PC-9 (cell line): Measurements from ENCODE around the gene RABGGTA. TPM values are rescaled to one million over a fixed set of nuclear protein-coding genes. Genes with fewer than 3 reads are reported as not detected.

Experiments used
- BruUV-seq: library from RNA; stranded (reverse); fragments of 400-500 nt; replicated peaks from 2 replicates; lab custom pipeline; 2021; lab: Mats Ljungman, UMichigan
- CTCF ChIA-PET: fragments of 300-600 bp; sonication (Branson Sonifier 250); formaldehyde crosslinking; loops from one replicate; lab custom pipeline; 2022; ENCODE audit warnings: antibody characterized with exemption; lab: Charles Lee
- POLR2A ChIA-PET: fragments of 300-600 bp; sonication (Branson Sonifier 250); formaldehyde crosslinking; loops from one replicate; lab custom pipeline; 2022; ENCODE audit warnings: antibody characterized with exemption; ENCODE audit not compliant: unreplicated experiment; lab: Charles Lee
- DNase-seq, 2 experiments: peaks; one replicate each; pipeline versions ENCODE4 v3.0.0 to v3.0.0-alpha.2; 2015 to 2022; ENCODE audit warnings: mixed read lengths in 1 of 2
- H2AFZ ChIP-seq: fragments of 200-600 bp; sonication (generic); 2 replicates; pipeline ENCODE4 v1.8.1; 2017; ENCODE audit warnings: antibody characterized with exemption
- H3F3A ChIP-seq: fragments of 200-600 bp; sonication (generic); 2 replicates; pipeline ENCODE4 v1.8.1; 2017; ENCODE audit warnings: antibody characterized with exemption, mild to moderate bottlenecking, low read depth; ENCODE audit not compliant: insufficient read depth
- H3K27ac ChIP-seq: fragments of 200-600 bp; sonication (generic); 2 replicates; pipeline ENCODE4 v1.6.1; 2016; ENCODE audit warnings: mixed run types
- H3K27me3 ChIP-seq: fragments of 200-600 bp; sonication (generic); 2 replicates; pipeline ENCODE4 v1.6.1; 2016; ENCODE audit warnings: low read depth, mixed run types; ENCODE audit not compliant: insufficient read depth
- H3K36me3 ChIP-seq: fragments of 200-600 bp; sonication (generic); 2 replicates; pipeline ENCODE4 v1.6.1; 2016; ENCODE audit warnings: low read depth, mixed run types
- H3K4me1 ChIP-seq: fragments of 200-600 bp; sonication (generic); replicated peaks from 2 replicates; pipeline ENCODE4 v1.6.1; 2016; ENCODE audit warnings: mixed run types; ENCODE audit not compliant: insufficient read depth
- H3K4me2 ChIP-seq: fragments of 200-600 bp; sonication (generic); 2 replicates; pipeline ENCODE4 v1.6.1; 2017; ENCODE audit warnings: mixed run types
- H3K4me3 ChIP-seq: fragments of 200-600 bp; sonication (generic); 2 replicates; pipeline ENCODE4 v1.6.1; 2016; ENCODE audit warnings: mixed run types
- H3K79me2 ChIP-seq: fragments of 200-600 bp; sonication (generic); 2 replicates; pipeline ENCODE4 v1.6.1; 2017; ENCODE audit warnings: low read depth, mixed run types
- H3K9me2 ChIP-seq: fragments of 200-600 bp; sonication (generic); 2 replicates; pipeline ENCODE4 v1.8.1; 2017; ENCODE audit warnings: mild to moderate bottlenecking; ENCODE audit not compliant: insufficient read depth
- H3K9me3 ChIP-seq: fragments of 200-600 bp; sonication (generic); 2 replicates; pipeline ENCODE4 v1.8.1; 2016; ENCODE audit warnings: low read depth; ENCODE audit not compliant: insufficient read depth
- H4K20me1 ChIP-seq: fragments of 200-600 bp; sonication (generic); 2 replicates; pipeline ENCODE4 v1.8.1; 2017; ENCODE audit not compliant: insufficient read depth
- EZH2 ChIP-seq: fragments of 200-600 bp; sonication (generic); IDR thresholded peaks from 2 replicates; pipeline ENCODE4 v1.8.0; 2017; ENCODE audit warnings: antibody characterized with exemption, low read depth
- intact Hi-C: fragments of 100-400 bp; cut with micrococcal nuclease; formaldehyde crosslinking; loops from one replicate; pipeline ENCODE4 v1.10.0; 2022; ENCODE audit not compliant: unreplicated experiment
- total RNA-seq: library from RNA; stranded (reverse); gene quantifications from 2 replicates; pipeline ENCODE4 v1.2.3, GENCODE V29; 2021
- TF ChIP-seq, protein P1 (sequence below): fragments of 200-600 bp; sonication (generic); conservative IDR thresholded peaks from 2 replicates; pipeline ENCODE4 v1.6.1; 2017; ENCODE audit warnings: mixed run types, antibody characterized with exemption, mild to moderate bottlenecking, moderate library complexity

RABGGTA gene
- total RNA-seq, 1 experiment from 2014 or later: 25.2 TPM

DNA sequence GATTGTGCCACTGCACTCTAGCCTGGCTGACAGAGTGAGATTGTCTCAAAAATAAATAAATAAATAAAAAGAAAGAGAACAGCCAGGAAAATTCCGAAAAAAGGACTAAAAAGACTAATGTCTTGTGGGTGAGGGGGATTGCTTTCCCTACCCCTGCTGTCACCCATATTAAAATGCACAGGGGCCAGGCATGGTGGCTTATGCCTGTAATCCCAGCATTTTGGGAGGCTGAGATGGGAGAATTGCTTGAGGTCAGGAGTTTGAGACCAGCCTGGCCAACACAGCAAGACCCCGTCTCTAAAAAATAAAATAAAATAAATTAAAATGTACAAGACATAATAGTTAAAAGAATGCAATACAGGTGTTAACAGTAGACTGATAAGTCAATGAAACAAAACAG is 22.1 kb upstream of the RABGGTA start:
- BruUV-seq: no TSS peak
- ChIA-PET CTCF (no interaction called here), POLR2A (no interaction called here)
- Histone ChIP-seq H3K4me2 (no peak overlapping the region), H3K27me3 (no peaks in the 10 kb centered on the region), H2AFZ (no peak overlapping the region), H4K20me1 (no peaks in the 10 kb centered on the region), H3K79me2 (peaks cover 3% of the 10 kb centered on the region; the same call in 1 of the 2 replicates), H3K4me1 (peaks cover 4% of the 10 kb centered on the region), H3K27ac (no peak overlapping the region), H3K9me3 (no peaks in the 10 kb centered on the region), H3K9me2 (no peaks in the 10 kb centered on the region), H3F3A (no peaks in the 10 kb centered on the region), H3K36me3 (no peaks in the 10 kb centered on the region), H3K4me3 (no peak overlapping the region)
- TF ChIP-seq, protein P1, sequence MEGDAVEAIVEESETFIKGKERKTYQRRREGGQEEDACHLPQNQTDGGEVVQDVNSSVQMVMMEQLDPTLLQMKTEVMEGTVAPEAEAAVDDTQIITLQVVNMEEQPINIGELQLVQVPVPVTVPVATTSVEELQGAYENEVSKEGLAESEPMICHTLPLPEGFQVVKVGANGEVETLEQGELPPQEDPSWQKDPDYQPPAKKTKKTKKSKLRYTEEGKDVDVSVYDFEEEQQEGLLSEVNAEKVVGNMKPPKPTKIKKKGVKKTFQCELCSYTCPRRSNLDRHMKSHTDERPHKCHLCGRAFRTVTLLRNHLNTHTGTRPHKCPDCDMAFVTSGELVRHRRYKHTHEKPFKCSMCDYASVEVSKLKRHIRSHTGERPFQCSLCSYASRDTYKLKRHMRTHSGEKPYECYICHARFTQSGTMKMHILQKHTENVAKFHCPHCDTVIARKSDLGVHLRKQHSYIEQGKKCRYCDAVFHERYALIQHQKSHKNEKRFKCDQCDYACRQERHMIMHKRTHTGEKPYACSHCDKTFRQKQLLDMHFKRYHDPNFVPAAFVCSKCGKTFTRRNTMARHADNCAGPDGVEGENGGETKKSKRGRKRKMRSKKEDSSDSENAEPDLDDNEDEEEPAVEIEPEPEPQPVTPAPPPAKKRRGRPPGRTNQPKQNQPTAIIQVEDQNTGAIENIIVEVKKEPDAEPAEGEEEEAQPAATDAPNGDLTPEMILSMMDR: no peak
- no peak for TF ChIP-seq EZH2
- intact Hi-C loops: no loop called here
- DNase-seq: no peak

GRCh38 chr14:24292118-24292807 is 20.9 kb upstream of the RABGGTA start:
- Histone ChIP-seq H3K9me3 (no peaks in the 10 kb centered on the region), H3K27me3 (no peaks in the 10 kb centered on the region), H3K4me2 (no peak overlapping the region), H2AFZ (no peak overlapping the region), H3K79me2 (no peaks in the 10 kb centered on the region), H3K36me3 (no peaks in the 10 kb centered on the region), H3K4me1 (no peaks in the 10 kb centered on the region), H3F3A (no peaks in the 10 kb centered on the region), H4K20me1 (no peaks in the 10 kb centered on the region), H3K27ac (no peak overlapping the region), H3K9me2 (no peaks in the 10 kb centered on the region), H3K4me3 (no peak overlapping the region)
- TF ChIP-seq, protein P1: no peak
- intact Hi-C loops: no loop called here
- POLR2A ChIA-PET: interaction anchor here (0.5 kb wide), 1 partner anchor 45 kb away, joined by 3 read pairs; no protein-coding TSS in a partner anchor
- no TSS peak for BruUV-seq
- no peak for DNase-seq
- CTCF ChIA-PET: no interaction called here

DNA sequence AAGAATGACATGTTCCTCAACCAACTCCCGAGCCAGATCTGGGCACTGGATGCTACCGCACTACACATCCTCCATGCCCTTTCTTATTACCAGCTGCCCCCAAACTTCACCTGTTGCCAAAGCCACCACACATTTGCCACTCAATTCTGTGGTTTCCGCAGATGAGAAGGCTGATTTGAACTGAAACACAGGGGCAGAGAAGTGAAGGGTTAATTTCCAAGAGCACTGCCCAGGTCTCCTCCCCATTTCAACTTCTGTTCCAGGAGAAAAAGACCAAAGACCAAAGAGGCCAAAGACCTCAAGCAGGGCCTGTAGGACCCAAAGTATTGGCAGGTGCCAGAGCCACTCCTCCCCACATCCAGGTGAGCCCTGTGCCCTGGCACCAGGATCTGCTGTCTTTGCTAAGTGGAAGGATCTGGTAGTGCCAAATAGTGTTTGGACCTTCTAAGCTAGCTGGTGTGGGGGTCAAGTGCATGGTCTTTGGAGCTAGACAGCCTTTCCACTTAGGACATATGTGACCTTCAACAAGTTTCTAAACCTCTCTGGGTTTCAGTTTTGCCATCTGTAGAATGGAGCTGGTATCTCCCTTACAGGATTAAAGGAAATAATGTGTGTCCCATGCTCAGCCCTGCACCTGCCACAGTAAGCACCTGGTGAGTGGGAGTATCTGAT is 20.2 kb upstream of the RABGGTA start:
- ChIA-PET CTCF (no interaction called here), POLR2A (no interaction called here)
- no peaks in the 10 kb centered on the region for H3K9me2 ChIP-seq
- no peaks in the 10 kb centered on the region for H3K79me2 ChIP-seq
- H2AFZ ChIP-seq: no peak overlapping the region
- H3K9me3 ChIP-seq: no peaks in the 10 kb centered on the region
- no peak for DNase-seq
- no peak overlapping the region for H3K4me2 ChIP-seq
- TF ChIP-seq, protein P1: no peak
- TF ChIP-seq EZH2: no peak
- H4K20me1 ChIP-seq: no peaks in the 10 kb centered on the region
- no peak overlapping the region for H3K4me3 ChIP-seq
- H3K4me1 ChIP-seq: no peaks in the 10 kb centered on the region
- H3F3A ChIP-seq: no peaks in the 10 kb centered on the region
- intact Hi-C loops: no loop called here
- H3K27me3 ChIP-seq: no peaks in the 10 kb centered on the region
- H3K36me3 ChIP-seq: no peaks in the 10 kb centered on the region
- no peak overlapping the region for H3K27ac ChIP-seq
- no TSS peak for BruUV-seq
